Neural crest cell (in vitro differentiated cells): ENCODE data around the gene PKIB. TPM values are rescaled to one million over a fixed set of nuclear protein-coding genes. Genes with fewer than 3 reads are reported as not detected.

Source experiments
- DNase-seq: peaks from one replicate; pipeline ENCODE4 v3.0.0; 2021; ENCODE audit warnings: low read depth, mixed read lengths, low spot score
- H3K27ac Mint-ChIP-seq: one replicate; pipeline ENCODE4 v1.8.0; 2021; ENCODE audit warnings: mild to moderate bottlenecking, mixed read lengths; ENCODE audit not compliant: unreplicated experiment
- H3K27me3 Mint-ChIP-seq: 2 replicates; pipeline ENCODE4 v1.8.0; 2021; ENCODE audit warnings: low read depth, mild to moderate bottlenecking, mixed read lengths
- H3K36me3 Mint-ChIP-seq: 2 replicates; pipeline ENCODE4 v1.8.0; 2021; ENCODE audit warnings: low read depth, mild to moderate bottlenecking, mixed read lengths
- H3K4me1 Mint-ChIP-seq: 2 replicates; pipeline ENCODE4 v1.8.0; 2021; ENCODE audit warnings: mixed read lengths
- H3K4me3 Mint-ChIP-seq: one replicate; pipeline ENCODE4 v1.8.0; 2021; ENCODE audit warnings: mild to moderate bottlenecking, mixed read lengths
- H3K9me3 Mint-ChIP-seq: 2 replicates; pipeline ENCODE4 v1.8.0; 2021; ENCODE audit warnings: mixed read lengths
- CTCF ChIP-seq: fragments of 200-600 bp; sonication (generic); conservative IDR thresholded peaks from 2 replicates; pipeline ENCODE4 v1.5.0; 2021; ENCODE audit warnings: antibody characterized with exemption, mild to moderate bottlenecking
- total RNA-seq: library from RNA; stranded (reverse); gene quantifications from 2 replicates; pipeline ENCODE4 v1.2.1, GENCODE V29; 2021

The PKIB gene
- total RNA-seq, 1 donor from 2014 or later, result 86.4 TPM

GRCh38 chr6:122568350-122568749 is 41.9 kb upstream of the PKIB start:
- peaks cover 16% of the 10 kb centered on the region for H3K9me3 Mint-ChIP-seq
- H3K27me3 Mint-ChIP-seq, result no peaks in the 10 kb centered on the region
- peaks cover 57% of the 10 kb centered on the region for H3K36me3 Mint-ChIP-seq
- H3K27ac Mint-ChIP-seq, result no peak overlapping the region
- H3K4me1 Mint-ChIP-seq, result peaks cover 4% of the 10 kb centered on the region
- no peak for DNase-seq
- no peak overlapping the region for H3K4me3 Mint-ChIP-seq
- TF ChIP-seq CTCF, result no peak

GRCh38 chr6:122568797-122569221 is 41.4 kb upstream of the PKIB start:
- Mint-ChIP-seq H3K27me3 (no peaks in the 10 kb centered on the region), H3K27ac (no peak overlapping the region), H3K36me3 (peaks cover 59% of the 10 kb centered on the region), H3K4me3 (no peak overlapping the region), H3K4me1 (peaks cover 4% of the 10 kb centered on the region), H3K9me3 (peaks cover 18% of the 10 kb centered on the region)
- DNase-seq, result no peak
- TF ChIP-seq CTCF, result no peak

- Mint-ChIP-seq H3K36me3 (peaks cover 59% of the 10 kb centered on the region), H3K27me3 (no peaks in the 10 kb centered on the region), H3K27ac (no peak overlapping the region), H3K9me3 (peaks cover 22% of the 10 kb centered on the region), H3K4me1 (peaks cover 4% of the 10 kb centered on the region), H3K4me3 (no peak overlapping the region)
- TF ChIP-seq CTCF, result no peak
- DNase-seq, result no peak
These were observed 40.9 kb upstream of the PKIB start for GRCh38 chr6:122569230-122569771.

GRCh38 chr6:122571888-122572287 is 38.3 kb upstream of the PKIB start:
- H3K27ac Mint-ChIP-seq, result no peak overlapping the region
- no peak for DNase-seq
- H3K36me3 Mint-ChIP-seq, result peaks cover 74% of the 10 kb centered on the region
- H3K27me3 Mint-ChIP-seq, result no peaks in the 10 kb centered on the region
- H3K4me3 Mint-ChIP-seq, result no peak overlapping the region
- no peak for TF ChIP-seq CTCF
- H3K9me3 Mint-ChIP-seq, result peaks cover 34% of the 10 kb centered on the region
- H3K4me1 Mint-ChIP-seq, result peaks cover 2% of the 10 kb centered on the region

- H3K36me3 Mint-ChIP-seq, result peaks cover 61% of the 10 kb centered on the region
- DNase-seq, result no peak
- H3K9me3 Mint-ChIP-seq, result peaks cover 30% of the 10 kb centered on the region
- H3K27ac Mint-ChIP-seq, result no peak overlapping the region
- H3K4me3 Mint-ChIP-seq, result no peak overlapping the region
- no peaks in the 10 kb centered on the region for H3K4me1 Mint-ChIP-seq
- no peaks in the 10 kb centered on the region for H3K27me3 Mint-ChIP-seq
- TF ChIP-seq CTCF, result no peak
These were observed 33.3 kb upstream of the PKIB start for GRCh38 chr6:122576888-122577287.
